HEK293T (cell line): ENCODE data around the gene MT3.
"Not testable (repeated sequence)": the region's sequence is repeated elsewhere in the genome, so short reads cannot be mapped to it uniquely, and the experiment has no call there.

Experiments
- ARNT ChIP-seq: fragments of 450-650 bp; IDR thresholded peaks from 2 replicates; pipeline ENCODE4 v1.6.1; 2017; ENCODE audit warnings: mild to moderate bottlenecking
- BHLHE40 ChIP-seq: fragments of 450-650 bp; IDR thresholded peaks from 2 replicates; pipeline ENCODE4 v1.6.1; 2016; ENCODE audit warnings: mild to moderate bottlenecking, moderate library complexity, borderline replicate concordance
- CTBP1 ChIP-seq: fragments of 450-650 bp; IDR thresholded peaks from 2 replicates; pipeline ENCODE4 v1.6.1; 2016; ENCODE audit warnings: borderline replicate concordance
- ELF4 ChIP-seq: fragments of 450-650 bp; IDR thresholded peaks from 2 replicates; pipeline ENCODE4 v1.6.1; 2017; ENCODE audit warnings: antibody characterized with exemption
- FOXA1 ChIP-seq: fragments of 450-650 bp; IDR thresholded peaks from 2 replicates; pipeline ENCODE4 v1.6.1; 2016; ENCODE audit warnings: mild to moderate bottlenecking
- FOXK2 ChIP-seq: fragments of 450-650 bp; IDR thresholded peaks from 2 replicates; pipeline ENCODE4 v1.6.1; 2016; ENCODE audit warnings: mild to moderate bottlenecking
- FOXM1 ChIP-seq: fragments of 450-650 bp; IDR thresholded peaks from 2 replicates; pipeline ENCODE4 v1.6.1; 2017; ENCODE audit warnings: mild to moderate bottlenecking, borderline replicate concordance
- HDGF ChIP-seq: fragments of 450-650 bp; IDR thresholded peaks from 2 replicates; pipeline ENCODE4 v1.6.1; 2017; ENCODE audit warnings: antibody characterized with exemption, borderline replicate concordance
- L3MBTL2 ChIP-seq: fragments of 450-650 bp; conservative IDR thresholded peaks from 2 replicates; pipeline ENCODE4 v1.6.1; 2016; ENCODE audit warnings: mild to moderate bottlenecking
- NFRKB ChIP-seq: fragments of 450-650 bp; IDR thresholded peaks from 2 replicates; pipeline ENCODE4 v1.6.1; 2016; ENCODE audit warnings: mild to moderate bottlenecking, moderate library complexity
- SP1 ChIP-seq: fragments of 450-650 bp; IDR thresholded peaks from 2 replicates; pipeline ENCODE4 v1.6.1; 2017
- SUZ12 ChIP-seq: fragments of 450-650 bp; IDR thresholded peaks from 2 replicates; pipeline ENCODE4 v1.6.1; 2016; ENCODE audit warnings: mild to moderate bottlenecking
- TARDBP ChIP-seq: fragments of 450-650 bp; IDR thresholded peaks from 2 replicates; pipeline ENCODE4 v1.6.1; 2016
- TF ChIP-seq, protein P1 (sequence below): fragments of 450-650 bp; IDR thresholded peaks from 2 replicates; pipeline ENCODE4 v1.6.1; 2016

DNA sequence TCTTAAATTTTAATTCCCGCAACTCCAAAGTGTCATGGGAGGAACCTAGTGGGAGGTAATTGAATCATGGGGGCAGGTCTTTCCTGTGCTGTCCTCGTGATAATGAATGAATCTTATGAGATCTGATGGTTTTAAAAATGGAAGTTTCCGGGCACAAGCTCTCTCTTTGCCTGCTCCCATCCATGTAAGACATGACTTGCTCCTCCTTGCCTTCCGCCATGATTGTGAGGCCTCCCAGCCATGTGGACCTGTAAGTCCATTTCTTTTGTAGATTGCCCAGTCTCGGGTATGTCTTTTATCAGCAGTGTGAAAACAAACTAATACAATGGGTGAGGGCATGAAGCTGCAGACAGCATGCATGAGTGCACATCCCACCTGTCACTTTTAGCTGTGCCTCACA, 33.9 kb downstream of the MT3 start:
- not testable (repeated sequence) for TF ChIP-seq SP1, HDGF, FOXM1, L3MBTL2, SUZ12, FOXA1, ARNT, CTBP1, TARDBP, BHLHE40, ELF4, NFRKB, FOXK2
- TF ChIP-seq, protein P1, sequence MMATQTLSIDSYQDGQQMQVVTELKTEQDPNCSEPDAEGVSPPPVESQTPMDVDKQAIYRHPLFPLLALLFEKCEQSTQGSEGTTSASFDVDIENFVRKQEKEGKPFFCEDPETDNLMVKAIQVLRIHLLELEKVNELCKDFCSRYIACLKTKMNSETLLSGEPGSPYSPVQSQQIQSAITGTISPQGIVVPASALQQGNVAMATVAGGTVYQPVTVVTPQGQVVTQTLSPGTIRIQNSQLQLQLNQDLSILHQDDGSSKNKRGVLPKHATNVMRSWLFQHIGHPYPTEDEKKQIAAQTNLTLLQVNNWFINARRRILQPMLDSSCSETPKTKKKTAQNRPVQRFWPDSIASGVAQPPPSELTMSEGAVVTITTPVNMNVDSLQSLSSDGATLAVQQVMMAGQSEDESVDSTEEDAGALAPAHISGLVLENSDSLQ = not testable (repeated sequence)
